ENCODE data around the gene UNK. TPM values are rescaled to one million over a fixed set of nuclear protein-coding genes. Genes with fewer than 3 reads are reported as not detected.
"Not testable (repeated sequence)": the region's sequence is repeated elsewhere in the genome, so short reads cannot be mapped to it uniquely, and the experiment has no call there.

Gene UNK
- total RNA-seq, 4 donors from 2014 or later, result 32.5 to 61.4 (median 47.9) TPM

- intact Hi-C loops (cut with DNase I), result no loop called here
- Histone ChIP-seq H3K4me3 (replicated peaks in 1 of 3) (no peak overlapping the region), H3K27ac (no peak overlapping the region), H3K27me3 (no peaks in the 10 kb centered on the region), H3K36me3 (peaks cover 0 to 3% of the 10 kb centered on the region in 2 donors), H3K9me3 (no peaks in the 10 kb centered on the region), H3K4me1 (peaks cover 11 to 14% of the 10 kb centered on the region in 2 donors)
- TF ChIP-seq CTCF (IDR thresholded peaks at IDR 0.05), result no peak
- no peak for TF ChIP-seq POLR2A (IDR thresholded peaks at IDR 0.05)
- DNase-seq, result no peak
- 90 to 92% methylated on average over 18 to 21 of the region's 21 CpGs for WGBS, 2 donors
Measured at GRCh38 chr17:75757086-75757681, 27.4 kb upstream of the UNK start.

- Histone ChIP-seq H3K4me1 (peaks cover 9 to 13% of the 10 kb centered on the region in 2 donors), H3K36me3 (peaks cover 0 to 3% of the 10 kb centered on the region in 2 donors), H3K9me3 (no peaks in the 10 kb centered on the region), H3K27ac (no peak overlapping the region), H3K27me3 (no peaks in the 10 kb centered on the region), H3K4me3 (replicated peaks in 1 of 3) (no peak overlapping the region)
- no peak for DNase-seq
- TF ChIP-seq CTCF (IDR thresholded peaks at IDR 0.05), result no peak
- no peak for TF ChIP-seq POLR2A (IDR thresholded peaks at IDR 0.05)
- intact Hi-C loops (cut with DNase I), result no loop called here
- 38 to 79% methylated on average over 4 to 15 of the region's 41 CpGs for WGBS, 2 donors
Measured at GRCh38 chr17:75758131-75758905, 26.3 kb upstream of the UNK start.

GRCh38 chr17:75759457-75759856, 25.1 kb upstream of the UNK start:
- 81 to 88% methylated on average over 2 to 3 of the region's 3 CpGs for WGBS, 2 donors
- no peak overlapping the region for H3K27ac ChIP-seq
- intact Hi-C loops (cut with DNase I), result no loop called here
- no peaks in the 10 kb centered on the region for H3K27me3 ChIP-seq
- peaks cover 0 to 3% of the 10 kb centered on the region in 2 donors for H3K36me3 ChIP-seq
- H3K9me3 ChIP-seq, result no peaks in the 10 kb centered on the region
- no peak overlapping the region for H3K4me3 ChIP-seq (replicated peaks in 1 of 3)
- H3K4me1 ChIP-seq, result peaks cover 8 to 12% of the 10 kb centered on the region in 2 donors
- no peak for DNase-seq
- TF ChIP-seq POLR2A (IDR thresholded peaks at IDR 0.05) (no peak), CTCF (IDR thresholded peaks at IDR 0.05) (no peak)

GRCh38 chr17:75759978-75760640, 24.5 kb upstream of the UNK start:
- 99% methylated on average over 6 of the region's 6 CpGs for WGBS, 2 donors
- peaks cover 10 to 11% of the 10 kb centered on the region in 2 donors for H3K4me1 ChIP-seq
- intact Hi-C loops (cut with DNase I); H3K36me3 ChIP-seq; H3K27ac ChIP-seq; H3K27me3 ChIP-seq; H3K9me3 ChIP-seq; H3K4me3 ChIP-seq (replicated peaks in 1 of 3); DNase-seq: not testable (repeated sequence)

- no peaks in the 10 kb centered on the region for H3K9me3 ChIP-seq
- no peak for TF ChIP-seq POLR2A (IDR thresholded peaks at IDR 0.05)
- TF ChIP-seq CTCF (IDR thresholded peaks at IDR 0.05), result no peak
- H3K27ac ChIP-seq, result no peak overlapping the region
- H3K36me3 ChIP-seq, result peaks cover 0 to 3% of the 10 kb centered on the region in 2 donors
- no peaks in the 10 kb centered on the region for H3K27me3 ChIP-seq
- no peak for DNase-seq
- peaks cover 10 to 11% of the 10 kb centered on the region in 2 donors for H3K4me1 ChIP-seq
- 95 to 96% methylated on average over 24 to 26 of the region's 27 CpGs for WGBS, 2 donors
- H3K4me3 ChIP-seq (replicated peaks in 1 of 3), result no peak overlapping the region
- intact Hi-C loops (cut with DNase I), result no loop called here
Measured at GRCh38 chr17:75762513-75763268, 21.9 kb upstream of the UNK start.
